ENCODE data around the gene LIF.

LIF gene

GRCh38 chr22:30286813-30287647, 40.5 kb upstream of the LIF start:
- peak overlapping the region; percentile 78; the same call in 1 of the 2 replicates for H3K27ac ChIP-seq
- TF ChIP-seq, protein P1, sequence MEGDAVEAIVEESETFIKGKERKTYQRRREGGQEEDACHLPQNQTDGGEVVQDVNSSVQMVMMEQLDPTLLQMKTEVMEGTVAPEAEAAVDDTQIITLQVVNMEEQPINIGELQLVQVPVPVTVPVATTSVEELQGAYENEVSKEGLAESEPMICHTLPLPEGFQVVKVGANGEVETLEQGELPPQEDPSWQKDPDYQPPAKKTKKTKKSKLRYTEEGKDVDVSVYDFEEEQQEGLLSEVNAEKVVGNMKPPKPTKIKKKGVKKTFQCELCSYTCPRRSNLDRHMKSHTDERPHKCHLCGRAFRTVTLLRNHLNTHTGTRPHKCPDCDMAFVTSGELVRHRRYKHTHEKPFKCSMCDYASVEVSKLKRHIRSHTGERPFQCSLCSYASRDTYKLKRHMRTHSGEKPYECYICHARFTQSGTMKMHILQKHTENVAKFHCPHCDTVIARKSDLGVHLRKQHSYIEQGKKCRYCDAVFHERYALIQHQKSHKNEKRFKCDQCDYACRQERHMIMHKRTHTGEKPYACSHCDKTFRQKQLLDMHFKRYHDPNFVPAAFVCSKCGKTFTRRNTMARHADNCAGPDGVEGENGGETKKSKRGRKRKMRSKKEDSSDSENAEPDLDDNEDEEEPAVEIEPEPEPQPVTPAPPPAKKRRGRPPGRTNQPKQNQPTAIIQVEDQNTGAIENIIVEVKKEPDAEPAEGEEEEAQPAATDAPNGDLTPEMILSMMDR (conservative IDR thresholded peaks at IDR 0.05), result peak; percentile 91

DNA sequence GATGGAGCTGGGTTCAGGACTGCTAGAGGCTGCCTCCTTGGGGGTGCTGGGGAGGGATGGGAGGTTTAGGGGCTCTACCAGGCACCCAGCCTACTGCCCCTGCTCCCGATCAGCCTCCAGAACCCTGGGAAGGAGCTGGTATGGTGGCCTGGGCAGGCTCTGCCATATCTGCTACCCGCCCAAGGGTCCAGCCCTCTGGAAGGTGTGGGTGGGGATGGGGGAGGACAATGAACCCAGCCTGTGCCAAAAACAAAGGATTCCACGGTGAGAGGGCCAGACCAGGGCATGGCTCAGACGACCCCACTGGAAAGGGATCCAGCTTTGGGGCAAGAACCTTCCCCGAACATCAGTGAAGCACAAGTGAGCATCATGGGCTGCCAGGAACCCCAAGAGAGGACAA, 39.8 kb upstream of the LIF start:
- TF ChIP-seq, protein P1 (conservative IDR thresholded peaks at IDR 0.05), result no peak
- no peak overlapping the region for H3K27ac ChIP-seq

GRCh38 chr22:30285846-30286200, 39.3 kb upstream of the LIF start:
- TF ChIP-seq, protein P1 (conservative IDR thresholded peaks at IDR 0.05), result no peak
- H3K27ac ChIP-seq, result no peak overlapping the region

DNA sequence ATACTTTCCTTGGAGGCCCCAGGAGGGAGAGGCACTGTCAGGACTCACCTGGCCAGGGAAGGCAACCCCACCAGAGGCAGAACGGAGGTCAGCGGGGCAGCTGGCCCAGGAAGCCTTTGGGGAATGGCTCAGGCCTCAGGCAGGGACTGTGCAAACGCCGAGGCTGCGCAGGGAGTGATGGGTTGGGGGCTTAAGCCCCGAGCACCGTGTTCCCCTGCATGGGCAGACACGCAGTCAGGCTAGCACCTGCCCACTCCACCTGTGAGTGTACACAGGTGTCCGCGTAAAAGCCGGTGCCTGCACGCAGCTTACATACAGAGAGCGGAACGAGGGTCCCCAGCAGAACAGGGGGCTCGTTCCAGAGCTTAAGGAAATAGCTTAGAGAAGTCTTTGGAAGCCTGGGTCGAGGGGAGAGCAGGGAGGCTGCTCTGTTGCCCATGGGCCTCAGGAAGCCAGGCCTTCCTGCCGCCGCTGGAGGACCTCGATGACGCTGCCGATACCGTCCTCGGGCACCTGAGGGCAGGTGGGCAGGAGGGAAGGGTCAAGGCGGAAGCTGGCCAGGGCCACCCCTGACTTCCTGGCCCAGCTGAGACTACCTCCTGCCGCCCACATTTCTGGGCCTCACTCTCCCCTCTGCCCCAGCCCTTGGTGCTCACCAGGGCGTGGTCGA, 38.8 kb upstream of the LIF start:
- TF ChIP-seq, protein P1 (conservative IDR thresholded peaks at IDR 0.05), result no peak
- no peak overlapping the region for H3K27ac ChIP-seq

- TF ChIP-seq, protein P1 (conservative IDR thresholded peaks at IDR 0.05), result no peak
- no peak overlapping the region for H3K27ac ChIP-seq
Measured at GRCh38 chr22:30284666-30285065, 38.1 kb upstream of the LIF start.

- H3K27ac ChIP-seq, result no peak overlapping the region
- TF ChIP-seq, protein P1 (conservative IDR thresholded peaks at IDR 0.05), result no peak
Measured at GRCh38 chr22:30284172-30284571, 37.6 kb upstream of the LIF start.

DNA sequence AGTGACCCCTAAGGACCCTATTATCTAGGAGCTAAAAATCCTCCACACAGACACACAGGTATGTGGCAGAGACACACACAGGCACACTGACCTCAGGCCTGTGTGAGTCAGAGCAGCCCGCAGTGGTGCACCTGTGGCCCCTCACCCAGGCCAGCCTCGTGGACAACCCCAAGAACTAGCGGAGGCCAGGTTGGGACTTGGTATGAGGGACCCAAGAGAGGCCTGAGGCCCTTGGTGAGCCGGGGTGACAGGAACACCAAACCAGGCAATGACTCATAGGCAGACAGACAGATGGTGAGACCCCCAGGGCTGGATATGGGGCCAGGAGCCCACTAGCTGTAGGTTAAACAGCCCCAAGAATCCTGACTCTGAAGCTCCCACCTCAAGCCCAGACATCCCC, 36.8 kb upstream of the LIF start:
- TF ChIP-seq, protein P1 (conservative IDR thresholded peaks at IDR 0.05), result no peak
- no peak overlapping the region for H3K27ac ChIP-seq
